GM18520 (cell line): Measurements from ENCODE around the gene IL36A.

Experiments
- ATAC-seq: cut with Tn5 transposase; IDR thresholded peaks from one replicate; pipeline ENCODE4 v1.9.1; 2021; ENCODE audit not compliant: unreplicated experiment

Gene IL36A

DNA sequence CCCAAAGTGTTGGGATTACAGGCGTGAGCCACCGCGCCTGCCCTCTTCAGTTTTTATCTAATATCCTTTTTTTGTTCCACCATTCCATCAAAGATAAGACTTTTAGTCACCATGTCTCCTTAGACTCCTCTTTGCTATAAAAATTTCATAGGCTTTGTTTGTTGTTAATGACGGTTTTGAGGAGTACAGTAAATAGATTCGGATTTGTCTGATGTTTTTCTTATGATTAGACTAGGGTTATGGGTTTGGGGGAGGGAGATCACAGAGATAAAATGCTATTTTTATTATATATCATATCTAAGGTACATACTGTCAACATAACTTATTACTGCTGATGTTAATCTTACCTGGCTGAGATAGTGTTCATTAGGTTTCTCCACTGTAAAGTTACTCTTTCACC lies 41.2 kb downstream of the IL36A start:
- no peak for ATAC-seq

DNA sequence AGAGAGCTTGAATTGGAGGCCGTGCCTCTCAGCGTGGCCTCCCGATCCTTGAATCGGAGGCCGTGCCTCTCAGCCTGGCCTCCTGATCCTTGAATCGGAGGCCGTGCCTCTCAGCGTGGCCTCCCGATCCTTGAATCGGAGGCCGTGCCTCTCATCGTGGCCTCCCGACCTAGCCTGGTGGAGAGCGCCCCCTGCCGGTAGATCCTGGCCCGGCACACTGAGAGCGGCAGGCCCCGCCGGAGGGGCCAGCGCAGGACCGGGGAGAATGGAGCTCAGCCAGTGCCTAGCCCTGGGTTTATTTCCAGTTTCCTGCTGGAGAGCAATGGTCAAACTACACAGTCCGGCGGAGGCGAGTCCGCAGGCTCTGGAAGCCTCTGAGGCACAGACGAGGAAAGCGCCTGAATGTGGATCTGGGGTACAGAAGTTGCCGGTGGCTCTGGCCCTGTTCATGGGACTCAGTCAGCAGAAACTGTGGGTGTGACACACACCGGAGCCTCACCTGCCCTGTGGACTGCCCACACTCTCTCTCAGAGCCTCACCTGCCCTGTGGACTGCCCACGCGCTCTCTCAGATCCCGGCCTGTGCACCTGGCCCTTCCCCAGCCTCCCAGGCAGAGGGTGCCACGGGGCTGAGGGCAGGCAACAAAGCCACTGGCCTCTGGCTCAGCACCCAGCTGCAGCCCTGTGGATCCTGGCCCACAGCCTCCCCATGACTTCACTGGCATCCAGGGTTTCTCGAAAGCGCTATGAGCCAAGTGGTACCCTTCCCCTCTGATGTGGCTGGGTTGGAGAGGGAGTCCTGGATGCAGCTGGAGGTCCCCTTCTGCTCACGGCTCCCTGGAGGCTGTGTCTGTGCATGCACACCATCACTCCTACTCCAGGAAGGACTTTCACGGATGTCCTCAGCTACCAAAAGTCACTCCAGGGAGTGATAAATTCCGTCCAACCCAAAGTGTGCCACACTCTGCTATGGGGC lies 45.9 kb downstream of the IL36A start:
- ATAC-seq: no peak

DNA sequence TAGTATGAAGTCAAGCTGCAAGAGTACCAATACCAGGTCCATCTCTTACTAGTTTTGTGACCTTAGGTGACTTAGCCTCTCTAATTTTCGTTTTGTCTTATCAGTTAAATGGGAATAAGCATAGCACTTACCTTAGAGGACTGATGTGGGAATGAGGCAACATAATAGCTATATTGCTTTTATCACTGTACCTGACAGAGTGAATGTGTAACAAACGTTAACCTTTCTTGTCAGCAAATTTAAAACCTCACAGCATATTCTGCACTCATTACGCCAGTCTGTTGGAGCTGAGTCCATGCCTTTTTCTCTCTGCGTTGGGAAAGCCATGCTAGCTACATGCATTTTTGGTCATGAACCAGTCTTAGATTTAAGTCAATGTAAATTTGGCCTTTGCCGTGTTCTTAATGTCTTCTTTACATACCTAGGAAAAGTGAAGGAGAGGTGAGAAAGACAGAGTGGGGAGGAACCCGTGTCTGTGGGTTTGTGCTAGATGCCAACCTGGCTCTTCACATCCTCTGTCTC lies 47.2 kb downstream of the IL36A start, which contains the start of gene IL36B:
TSS of gene IL36B (minus strand) at position 472 of the 522 bp plus-strand sequence.
- ATAC-seq: no peak

DNA sequence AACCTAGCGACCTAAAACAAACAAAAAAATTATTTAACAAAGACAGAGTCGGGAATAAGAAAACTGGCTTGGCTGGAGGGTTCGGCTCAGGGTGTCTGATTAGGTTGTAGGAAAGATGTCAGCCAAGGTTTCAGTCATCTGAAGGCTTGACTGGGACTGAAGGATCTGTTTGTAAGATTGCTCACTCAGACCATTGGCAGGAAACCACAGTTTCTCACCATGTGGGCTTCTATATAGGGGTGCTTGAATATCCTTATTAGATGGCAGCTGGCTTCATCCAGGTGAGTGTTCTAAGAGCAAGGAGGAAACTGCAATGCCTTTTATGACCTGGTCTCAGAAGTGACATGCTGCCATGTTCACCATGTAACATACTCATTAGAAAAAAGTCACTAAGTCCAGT lies 48.4 kb downstream of the IL36A start:
- no peak for ATAC-seq

DNA sequence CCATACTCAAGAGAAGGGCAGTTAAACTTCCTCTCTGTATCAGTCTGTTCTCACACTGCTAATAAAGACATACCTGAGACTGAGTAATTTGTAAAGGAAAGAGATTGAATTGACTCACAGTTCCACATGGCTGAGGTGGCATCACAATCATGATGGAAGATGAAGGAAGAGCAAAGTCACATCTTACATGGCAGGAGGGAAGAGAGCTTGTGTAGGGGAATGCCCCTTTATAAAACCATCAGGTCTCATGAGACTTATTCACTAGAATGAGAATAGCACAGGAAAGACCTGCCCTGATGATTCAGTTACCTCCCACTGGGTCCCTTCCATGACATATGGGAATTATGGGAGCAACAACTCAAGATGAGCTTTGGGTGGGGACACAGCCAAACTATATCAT lies 48.8 kb downstream of the IL36A start:
- ATAC-seq: no peak

DNA sequence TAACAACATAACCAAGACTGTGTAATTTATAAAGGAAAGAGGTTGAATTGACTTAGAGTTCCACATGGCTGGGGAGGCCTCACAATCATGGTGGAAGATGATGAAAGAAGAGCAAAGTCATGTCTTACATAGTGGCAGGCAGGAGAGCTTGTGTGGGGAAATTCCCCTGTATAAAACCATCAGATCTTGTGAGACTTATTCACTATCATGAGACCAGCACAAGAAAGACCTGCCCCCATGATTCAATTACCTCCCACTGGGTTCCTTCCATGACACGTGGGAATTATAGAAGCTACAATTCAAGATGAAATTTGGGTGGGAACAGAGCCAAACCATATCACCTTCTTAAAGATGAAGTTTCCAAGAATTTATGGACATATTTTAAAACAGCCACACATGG lies 51.3 kb downstream of the IL36A start:
- ATAC-seq: no peak

DNA sequence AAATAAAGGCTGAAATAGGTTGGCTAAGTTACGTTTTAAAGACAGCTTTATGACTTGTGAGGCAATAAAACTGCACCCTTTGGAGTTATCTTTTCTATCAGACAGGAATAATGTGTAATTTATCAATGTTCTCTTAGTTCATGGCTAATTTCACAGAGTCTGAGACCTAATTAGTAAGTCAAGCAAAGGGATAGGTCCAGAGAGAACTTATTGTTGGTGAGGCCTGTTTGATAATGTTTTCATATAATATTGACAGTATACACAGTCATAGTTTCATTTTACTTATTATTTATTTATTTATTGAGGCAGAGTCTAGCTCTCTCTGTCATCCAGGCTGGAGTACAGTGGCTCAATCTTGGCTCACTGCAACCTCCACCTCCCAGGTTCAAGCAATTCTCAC lies 51.9 kb downstream of the IL36A start:
- ATAC-seq: no peak
